SKM-1 treated with dmso at 0.1 percent for 144 hours (cell line): ENCODE measurements around the gene HCLS1.

Experiments used
- DNase-seq: peaks from one replicate; lab custom pipeline; 2025; ENCODE audit not compliant: unreplicated experiment; lab: John Stamatoyannopoulos, UW

The HCLS1 gene

GRCh38 chr3:121658716-121659435 is 1.8 kb downstream of the HCLS1 start:
- no peak for DNase-seq

GRCh38 chr3:121654493-121655385 is 6.0 kb downstream of the HCLS1 start:
- no peak for DNase-seq

- DNase-seq, result no peak
These were observed 9.0 kb downstream of the HCLS1 start for GRCh38 chr3:121651684-121652083.

- no peak for DNase-seq
These were observed 11.1 kb downstream of the HCLS1 start for GRCh38 chr3:121649645-121650044.

GRCh38 chr3:121648219-121648958 is 12.3 kb downstream of the HCLS1 start:
- DNase-seq, result no peak

- no peak for DNase-seq
These were observed 15.6 kb downstream of the HCLS1 start for GRCh38 chr3:121645054-121645453.

GRCh38 chr3:121642601-121643314 is 17.9 kb downstream of the HCLS1 start:
- DNase-seq, result no peak

- DNase-seq, result no peak
These were observed 19.6 kb downstream of the HCLS1 start for GRCh38 chr3:121641127-121641526.

- no peak for DNase-seq
These were observed 22.8 kb downstream of the HCLS1 start for GRCh38 chr3:121637922-121638321.

GRCh38 chr3:121630355-121630754 is 30.3 kb downstream of the HCLS1 start:
- DNase-seq, result no peak

GRCh38 chr3:121629601-121630000 is 31.1 kb downstream of the HCLS1 start:
- no peak for DNase-seq

- DNase-seq, result no peak
These were observed 33.1 kb downstream of the HCLS1 start for GRCh38 chr3:121627622-121628021.

GRCh38 chr3:121627211-121627610 is 33.5 kb downstream of the HCLS1 start:
- no peak for DNase-seq

- no peak for DNase-seq
These were observed 34.2 kb downstream of the HCLS1 start for GRCh38 chr3:121626495-121626894.

- DNase-seq, result no peak
These were observed 36.4 kb downstream of the HCLS1 start for GRCh38 chr3:121624147-121624899.

GRCh38 chr3:121621491-121621890 is 39.2 kb downstream of the HCLS1 start:
- no peak for DNase-seq

GRCh38 chr3:121619691-121620090 is 41.0 kb downstream of the HCLS1 start:
- DNase-seq, result no peak

GRCh38 chr3:121606106-121606505 is 54.6 kb downstream of the HCLS1 start:
- DNase-seq, result no peak

GRCh38 chr3:121604759-121605158 is 55.9 kb downstream of the HCLS1 start:
- no peak for DNase-seq

GRCh38 chr3:121601212-121601812 is 59.4 kb downstream of the HCLS1 start:
- DNase-seq, result no peak
